PC-9 (cell line): Measurements from ENCODE around the gene NAB2. TPM values are rescaled to one million over a fixed set of nuclear protein-coding genes. Genes with fewer than 3 reads are reported as not detected.

Source experiments
- BruUV-seq: library from RNA; stranded (reverse); fragments of 400-500 nt; replicated peaks from 2 replicates; lab custom pipeline; 2021; lab: Mats Ljungman, UMichigan
- CTCF ChIA-PET: fragments of 300-600 bp; sonication (Branson Sonifier 250); formaldehyde crosslinking; loops from one replicate; lab custom pipeline; 2022; ENCODE audit warnings: antibody characterized with exemption; lab: Charles Lee
- POLR2A ChIA-PET: fragments of 300-600 bp; sonication (Branson Sonifier 250); formaldehyde crosslinking; loops from one replicate; lab custom pipeline; 2022; ENCODE audit warnings: antibody characterized with exemption; ENCODE audit not compliant: unreplicated experiment; lab: Charles Lee
- DNase-seq, 2 experiments: peaks; one replicate each; pipeline versions ENCODE4 v3.0.0 to v3.0.0-alpha.2; 2015 to 2022; ENCODE audit warnings: mixed read lengths in 1 of 2
- H2AFZ ChIP-seq: fragments of 200-600 bp; sonication (generic); 2 replicates; pipeline ENCODE4 v1.8.1; 2017; ENCODE audit warnings: antibody characterized with exemption
- H3F3A ChIP-seq: fragments of 200-600 bp; sonication (generic); 2 replicates; pipeline ENCODE4 v1.8.1; 2017; ENCODE audit warnings: antibody characterized with exemption, mild to moderate bottlenecking, low read depth; ENCODE audit not compliant: insufficient read depth
- H3K27ac ChIP-seq: fragments of 200-600 bp; sonication (generic); 2 replicates; pipeline ENCODE4 v1.6.1; 2016; ENCODE audit warnings: mixed run types
- H3K27me3 ChIP-seq: fragments of 200-600 bp; sonication (generic); 2 replicates; pipeline ENCODE4 v1.6.1; 2016; ENCODE audit warnings: low read depth, mixed run types; ENCODE audit not compliant: insufficient read depth
- H3K36me3 ChIP-seq: fragments of 200-600 bp; sonication (generic); 2 replicates; pipeline ENCODE4 v1.6.1; 2016; ENCODE audit warnings: low read depth, mixed run types
- H3K4me1 ChIP-seq: fragments of 200-600 bp; sonication (generic); replicated peaks from 2 replicates; pipeline ENCODE4 v1.6.1; 2016; ENCODE audit warnings: mixed run types; ENCODE audit not compliant: insufficient read depth
- H3K4me2 ChIP-seq: fragments of 200-600 bp; sonication (generic); 2 replicates; pipeline ENCODE4 v1.6.1; 2017; ENCODE audit warnings: mixed run types
- H3K4me3 ChIP-seq: fragments of 200-600 bp; sonication (generic); 2 replicates; pipeline ENCODE4 v1.6.1; 2016; ENCODE audit warnings: mixed run types
- H3K79me2 ChIP-seq: fragments of 200-600 bp; sonication (generic); 2 replicates; pipeline ENCODE4 v1.6.1; 2017; ENCODE audit warnings: low read depth, mixed run types
- H3K9me2 ChIP-seq: fragments of 200-600 bp; sonication (generic); 2 replicates; pipeline ENCODE4 v1.8.1; 2017; ENCODE audit warnings: mild to moderate bottlenecking; ENCODE audit not compliant: insufficient read depth
- H3K9me3 ChIP-seq: fragments of 200-600 bp; sonication (generic); 2 replicates; pipeline ENCODE4 v1.8.1; 2016; ENCODE audit warnings: low read depth; ENCODE audit not compliant: insufficient read depth
- H4K20me1 ChIP-seq: fragments of 200-600 bp; sonication (generic); 2 replicates; pipeline ENCODE4 v1.8.1; 2017; ENCODE audit not compliant: insufficient read depth
- EZH2 ChIP-seq: fragments of 200-600 bp; sonication (generic); IDR thresholded peaks from 2 replicates; pipeline ENCODE4 v1.8.0; 2017; ENCODE audit warnings: antibody characterized with exemption, low read depth
- intact Hi-C: fragments of 100-400 bp; cut with micrococcal nuclease; formaldehyde crosslinking; loops from one replicate; pipeline ENCODE4 v1.10.0; 2022; ENCODE audit not compliant: unreplicated experiment
- total RNA-seq: library from RNA; stranded (reverse); gene quantifications from 2 replicates; pipeline ENCODE4 v1.2.3, GENCODE V29; 2021
- TF ChIP-seq, protein P1 (sequence below): fragments of 200-600 bp; sonication (generic); conservative IDR thresholded peaks from 2 replicates; pipeline ENCODE4 v1.6.1; 2017; ENCODE audit warnings: mixed run types, antibody characterized with exemption, mild to moderate bottlenecking, moderate library complexity

The NAB2 gene
- total RNA-seq, 1 experiment from 2014 or later, result 13.8 TPM

- CTCF ChIA-PET, result no interaction called here
- TF ChIP-seq EZH2, result no peak
- TF ChIP-seq, protein P1, sequence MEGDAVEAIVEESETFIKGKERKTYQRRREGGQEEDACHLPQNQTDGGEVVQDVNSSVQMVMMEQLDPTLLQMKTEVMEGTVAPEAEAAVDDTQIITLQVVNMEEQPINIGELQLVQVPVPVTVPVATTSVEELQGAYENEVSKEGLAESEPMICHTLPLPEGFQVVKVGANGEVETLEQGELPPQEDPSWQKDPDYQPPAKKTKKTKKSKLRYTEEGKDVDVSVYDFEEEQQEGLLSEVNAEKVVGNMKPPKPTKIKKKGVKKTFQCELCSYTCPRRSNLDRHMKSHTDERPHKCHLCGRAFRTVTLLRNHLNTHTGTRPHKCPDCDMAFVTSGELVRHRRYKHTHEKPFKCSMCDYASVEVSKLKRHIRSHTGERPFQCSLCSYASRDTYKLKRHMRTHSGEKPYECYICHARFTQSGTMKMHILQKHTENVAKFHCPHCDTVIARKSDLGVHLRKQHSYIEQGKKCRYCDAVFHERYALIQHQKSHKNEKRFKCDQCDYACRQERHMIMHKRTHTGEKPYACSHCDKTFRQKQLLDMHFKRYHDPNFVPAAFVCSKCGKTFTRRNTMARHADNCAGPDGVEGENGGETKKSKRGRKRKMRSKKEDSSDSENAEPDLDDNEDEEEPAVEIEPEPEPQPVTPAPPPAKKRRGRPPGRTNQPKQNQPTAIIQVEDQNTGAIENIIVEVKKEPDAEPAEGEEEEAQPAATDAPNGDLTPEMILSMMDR, result no peak
- Histone ChIP-seq H3K79me2 (no peaks in the 10 kb centered on the region), H3F3A (no peaks in the 10 kb centered on the region), H3K27ac (no peak overlapping the region), H2AFZ (no peak overlapping the region), H3K4me3 (no peak overlapping the region), H3K9me2 (no peaks in the 10 kb centered on the region), H4K20me1 (no peaks in the 10 kb centered on the region), H3K36me3 (peaks cover 6% of the 10 kb centered on the region; the same call in 1 of the 2 replicates), H3K4me2 (no peak overlapping the region), H3K27me3 (peaks cover 7% of the 10 kb centered on the region; the same call in 1 of the 2 replicates), H3K9me3 (no peaks in the 10 kb centered on the region), H3K4me1 (no peaks in the 10 kb centered on the region)
- no TSS peak for BruUV-seq
- POLR2A ChIA-PET, result no interaction called here
- intact Hi-C loops, result no loop called here
- DNase-seq, result no peak
These were observed 33.1 kb upstream of the NAB2 start for GRCh38 chr12:57055824-57056223.

GRCh38 chr12:57057067-57057751 is 31.7 kb upstream of the NAB2 start:
- H3K4me3 ChIP-seq, result no peak overlapping the region
- no peaks in the 10 kb centered on the region for H3K9me2 ChIP-seq
- POLR2A ChIA-PET, result no interaction called here
- no peaks in the 10 kb centered on the region for H3F3A ChIP-seq
- H3K27me3 ChIP-seq, result no peaks in the 10 kb centered on the region
- CTCF ChIA-PET, result interaction anchor here (0.5 to 0.7 kb wide), 3 partner anchors 12 to 238 kb away, joined by 3 read pairs; no protein-coding TSS in a partner anchor
- peaks cover 6% of the 10 kb centered on the region; the same call in 1 of the 2 replicates for H3K36me3 ChIP-seq
- no peaks in the 10 kb centered on the region for H3K79me2 ChIP-seq
- H3K4me1 ChIP-seq, result no peaks in the 10 kb centered on the region
- H2AFZ ChIP-seq, result no peak overlapping the region
- no peak overlapping the region for H3K27ac ChIP-seq
- no TSS peak for BruUV-seq
- DNase-seq, result no peak
- H3K4me2 ChIP-seq, result no peak overlapping the region
- no peaks in the 10 kb centered on the region for H3K9me3 ChIP-seq
- TF ChIP-seq EZH2, result no peak
- TF ChIP-seq, protein P1, result no peak
- intact Hi-C loops, result no loop called here
- H4K20me1 ChIP-seq, result no peaks in the 10 kb centered on the region

DNA sequence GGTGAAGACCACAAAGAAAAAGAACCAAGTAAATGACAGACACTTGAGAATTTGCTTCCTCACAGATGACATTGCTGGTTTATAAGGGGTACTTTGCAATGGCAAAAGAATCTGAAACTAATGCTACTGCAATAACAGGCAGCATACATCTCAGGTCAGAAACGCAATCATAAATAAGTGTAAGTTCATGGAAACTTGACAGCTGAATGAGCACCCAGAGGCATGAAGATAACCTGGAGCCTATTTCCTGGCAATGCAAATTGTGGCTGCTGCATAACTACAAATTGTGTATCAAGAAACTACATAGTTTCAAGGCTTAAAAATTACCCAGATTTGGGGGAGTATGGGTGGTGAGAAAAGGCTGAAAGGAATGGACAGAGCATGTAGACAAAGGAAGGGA is 30.5 kb upstream of the NAB2 start:
- H3K4me2 ChIP-seq, result no peak overlapping the region
- no TSS peak for BruUV-seq
- H2AFZ ChIP-seq, result no peak overlapping the region
- ChIA-PET POLR2A (no interaction called here), CTCF (no interaction called here)
- H3K4me1 ChIP-seq, result no peaks in the 10 kb centered on the region
- no peaks in the 10 kb centered on the region for H3K27me3 ChIP-seq
- peaks cover 6% of the 10 kb centered on the region; the same call in 1 of the 2 replicates for H3K36me3 ChIP-seq
- H3K27ac ChIP-seq, result no peak overlapping the region
- intact Hi-C loops, result no loop called here
- no peak for TF ChIP-seq EZH2
- TF ChIP-seq, protein P1, result no peak
- no peaks in the 10 kb centered on the region for H3K9me2 ChIP-seq
- H4K20me1 ChIP-seq, result no peaks in the 10 kb centered on the region; the same call in 1 of the 2 replicates
- no peaks in the 10 kb centered on the region for H3K79me2 ChIP-seq
- no peak overlapping the region for H3K4me3 ChIP-seq
- no peaks in the 10 kb centered on the region for H3K9me3 ChIP-seq
- DNase-seq, result no peak
- H3F3A ChIP-seq, result no peaks in the 10 kb centered on the region
